ENCODE data around the gene TBC1D24. TPM values are rescaled to one million over a fixed set of nuclear protein-coding genes. Genes with fewer than 3 reads are reported as not detected.

The TBC1D24 gene
- total RNA-seq, 2 donors from 2014 or later, result 8.4 to 15.8 TPM

GRCh38 chr16:2468725-2469398, 6.1 kb upstream of the TBC1D24 start:
- Histone ChIP-seq H3K27me3 (peaks cover 62% of the 10 kb centered on the region), H3K9me3 (no peaks in the 10 kb centered on the region), H3K4me3 (no peak overlapping the region), H3K4me1 (peaks cover 10% of the 10 kb centered on the region), H3K27ac (no peak overlapping the region), H3K36me3 (no peaks in the 10 kb centered on the region), H3K9ac (ENCODE audit: low read depth in 2 of 2, low read length in 2 of 2) (no peak overlapping the region)
- no peak for DNase-seq
- intact Hi-C loops (cut with DNase I), result no loop called here
- TF ChIP-seq CTCF (IDR thresholded peaks at IDR 0.05), result no peak

GRCh38 chr16:2469399-2470233, 5.3 kb upstream of the TBC1D24 start:
- no peaks in the 10 kb centered on the region for H3K9me3 ChIP-seq
- H3K27ac ChIP-seq, result no peak overlapping the region
- intact Hi-C loops (cut with DNase I), result no loop called here
- peaks cover 62% of the 10 kb centered on the region for H3K27me3 ChIP-seq
- H3K4me3 ChIP-seq, result no peak overlapping the region
- H3K36me3 ChIP-seq, result no peaks in the 10 kb centered on the region
- no peak overlapping the region for H3K9ac ChIP-seq (ENCODE audit: low read depth in 2 of 2, low read length in 2 of 2)
- peaks cover 10% of the 10 kb centered on the region for H3K4me1 ChIP-seq
- no peak for DNase-seq
- no peak for TF ChIP-seq CTCF (IDR thresholded peaks at IDR 0.05)

- intact Hi-C loops (cut with DNase I), result no loop called here
- TF ChIP-seq CTCF (IDR thresholded peaks at IDR 0.05), result no peak
- no peaks in the 10 kb centered on the region for H3K36me3 ChIP-seq
- DNase-seq, result no peak
- H3K9me3 ChIP-seq, result no peaks in the 10 kb centered on the region
- H3K27ac ChIP-seq, result no peak overlapping the region
- H3K9ac ChIP-seq (ENCODE audit: low read depth in 2 of 2, low read length in 2 of 2), result no peak overlapping the region
- H3K4me1 ChIP-seq, result peaks cover 10% of the 10 kb centered on the region
- peaks cover 62% of the 10 kb centered on the region for H3K27me3 ChIP-seq
- no peak overlapping the region for H3K4me3 ChIP-seq
Measured at GRCh38 chr16:2470234-2470601, 4.7 kb upstream of the TBC1D24 start.

- no peak overlapping the region for H3K27ac ChIP-seq
- no peaks in the 10 kb centered on the region for H3K9me3 ChIP-seq
- no peak for TF ChIP-seq CTCF (IDR thresholded peaks at IDR 0.05)
- DNase-seq, result no peak
- intact Hi-C loops (cut with DNase I), result no loop called here
- H3K27me3 ChIP-seq, result peaks cover 62% of the 10 kb centered on the region
- peak overlapping the region in 1 of 2 donors; percentile 5 for H3K9ac ChIP-seq (ENCODE audit: low read depth in 2 of 2, low read length in 2 of 2)
- H3K4me1 ChIP-seq, result peaks cover 11% of the 10 kb centered on the region
- H3K36me3 ChIP-seq, result no peaks in the 10 kb centered on the region
- H3K4me3 ChIP-seq, result no peak overlapping the region
Measured at GRCh38 chr16:2470603-2471015, 4.3 kb upstream of the TBC1D24 start.

GRCh38 chr16:2471016-2471652, 3.8 kb upstream of the TBC1D24 start, which contains the start of gene NTN3:
Gene NTN3 (plus strand): TSS chr16:2471297. CDS start chr16:2471702, 405 bp downstream.
- Histone ChIP-seq H3K27me3 (peaks cover 62% of the 10 kb centered on the region), H3K4me1 (peaks cover 16% of the 10 kb centered on the region), H3K27ac (no peak within 1 kb of the TSS), H3K4me3 (peak within 1 kb of the TSS; percentile 11), H3K9me3 (no peaks in the 10 kb centered on the region), H3K9ac (ENCODE audit: low read depth in 2 of 2, low read length in 2 of 2) (peak within 1 kb of the TSS in 1 of 2 donors; percentile 5), H3K36me3 (no peaks in the 10 kb centered on the region)
- TF ChIP-seq CTCF (IDR thresholded peaks at IDR 0.05), result no peak
- intact Hi-C loops (cut with DNase I), result no loop called here
- no peak for DNase-seq

All from colonic mucosa (tissue), 4 donors.